HK-2 (cell line): ENCODE data around the gene ZNF91.
"Not testable (repeated sequence)": the region's sequence is repeated elsewhere in the genome, so short reads cannot be mapped to it uniquely, and the experiment has no call there.

Experiments
- DNase-seq: peaks from one replicate; pipeline ENCODE4 v3.0.0-alpha.2; 2018; ENCODE audit not compliant: unreplicated experiment

Gene ZNF91

GRCh38 chr19:23395722-23396117, 449 bp upstream of the ZNF91 start:
- not testable (repeated sequence) for DNase-seq

- peak; percentile 24 for DNase-seq
Measured at GRCh38 chr19:23394511-23394910, 760 bp downstream of the ZNF91 start.

- DNase-seq, result no peak
Measured at GRCh38 chr19:23393121-23393520, 2.1 kb downstream of the ZNF91 start.

- no peak for DNase-seq
Measured at GRCh38 chr19:23391236-23391635, 4.0 kb downstream of the ZNF91 start.

GRCh38 chr19:23385404-23385803, 9.9 kb downstream of the ZNF91 start:
- DNase-seq, result no peak

- no peak for DNase-seq
Measured at GRCh38 chr19:23384858-23385257, 10.4 kb downstream of the ZNF91 start.

GRCh38 chr19:23384166-23384565, 11.1 kb downstream of the ZNF91 start:
- no peak for DNase-seq

GRCh38 chr19:23382955-23383354, 12.3 kb downstream of the ZNF91 start:
- DNase-seq, result no peak

GRCh38 chr19:23381114-23381513, 14.2 kb downstream of the ZNF91 start:
- DNase-seq, result no peak

- DNase-seq, result not testable (repeated sequence)
Measured at GRCh38 chr19:23379671-23380070, 15.6 kb downstream of the ZNF91 start.

- no peak for DNase-seq
Measured at GRCh38 chr19:23378948-23379347, 16.3 kb downstream of the ZNF91 start.

- no peak for DNase-seq
Measured at GRCh38 chr19:23377276-23377675, 18.0 kb downstream of the ZNF91 start.

GRCh38 chr19:23366437-23366836, 28.8 kb downstream of the ZNF91 start:
- no peak for DNase-seq

- not testable (repeated sequence) for DNase-seq
Measured at GRCh38 chr19:23366031-23366430, 29.2 kb downstream of the ZNF91 start.

GRCh38 chr19:23365222-23365621, 30.0 kb downstream of the ZNF91 start:
- no peak for DNase-seq

GRCh38 chr19:23361843-23362242, 33.4 kb downstream of the ZNF91 start:
- not testable (repeated sequence) for DNase-seq

GRCh38 chr19:23351806-23352205, 43.5 kb downstream of the ZNF91 start:
- DNase-seq, result no peak

GRCh38 chr19:23346696-23347095, 48.6 kb downstream of the ZNF91 start:
- no peak for DNase-seq

GRCh38 chr19:23345838-23346237, 49.4 kb downstream of the ZNF91 start:
- DNase-seq, result no peak

GRCh38 chr19:23343434-23344010, 51.7 kb downstream of the ZNF91 start:
- DNase-seq, result no peak

- no peak for DNase-seq
Measured at GRCh38 chr19:23328211-23328610, 67.1 kb downstream of the ZNF91 start.

GRCh38 chr19:23321953-23322549, 73.2 kb downstream of the ZNF91 start:
- no peak for DNase-seq

- not testable (repeated sequence) for DNase-seq
Measured at GRCh38 chr19:23321403-23321802, 73.9 kb downstream of the ZNF91 start.

- not testable (repeated sequence) for DNase-seq
Measured at GRCh38 chr19:23319571-23319970, 75.7 kb downstream of the ZNF91 start.
